Transverse colon (tissue), 4 donors: ENCODE measurements around the gene NEO1.

Experiments
- EP300 ChIP-seq: sonication (generic); formaldehyde crosslinking; IDR thresholded peaks from one replicate; pipeline ENCODE4 v1.6.1; 2017; ENCODE audit warnings: antibody characterized with exemption, low read depth
- POLR2A ChIP-seq: fragments of 450-650 bp; IDR thresholded peaks from one replicate; pipeline ENCODE4 v1.6.1; 2016; ENCODE audit warnings: antibody characterized with exemption, mild to moderate bottlenecking, moderate library complexity
- POLR2AphosphoS5 ChIP-seq, 3 donors: sonication (generic); formaldehyde crosslinking; IDR thresholded peaks; one replicate each; pipeline ENCODE4 v1.6.1; 2016; ENCODE audit warnings: antibody characterized with exemption in 3 of 3
- TF ChIP-seq, protein P1 (sequence below), 5 experiments: fragments of 200-600 bp in 3 of 5; fragments of 450-650 bp in 2 of 5; sonication (generic) in 3 of 5; IDR thresholded peaks; 1 replicate in 2 of 5; 2 replicates in 3 of 5; pipeline ENCODE4 v1.5.1; 2016 to 2017; ENCODE audit warnings: antibody characterized with exemption in 5 of 5, inconsistent platforms in 3 of 5, mild to moderate bottlenecking in 2 of 5, moderate library complexity in 1 of 5

DNA sequence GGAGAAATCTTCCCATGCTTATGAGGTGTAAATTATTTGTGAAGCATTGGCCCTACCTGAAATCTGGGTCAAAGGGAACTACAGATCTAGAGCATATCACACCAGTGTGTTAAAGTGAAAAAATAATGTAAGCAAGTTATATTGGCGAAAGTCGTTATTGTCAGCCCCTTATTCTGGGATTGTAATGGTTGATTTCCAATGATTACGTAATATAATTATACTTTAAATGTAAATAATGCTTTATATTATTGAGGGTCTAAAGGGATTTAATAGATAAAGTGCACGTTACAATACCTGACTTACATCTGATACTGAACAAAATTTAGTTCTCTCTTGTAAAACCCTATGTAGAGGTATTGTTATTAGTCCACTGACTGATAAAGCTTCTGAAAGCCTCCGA is 101.2 kb downstream of the NEO1 start:
- TF ChIP-seq, protein P1, sequence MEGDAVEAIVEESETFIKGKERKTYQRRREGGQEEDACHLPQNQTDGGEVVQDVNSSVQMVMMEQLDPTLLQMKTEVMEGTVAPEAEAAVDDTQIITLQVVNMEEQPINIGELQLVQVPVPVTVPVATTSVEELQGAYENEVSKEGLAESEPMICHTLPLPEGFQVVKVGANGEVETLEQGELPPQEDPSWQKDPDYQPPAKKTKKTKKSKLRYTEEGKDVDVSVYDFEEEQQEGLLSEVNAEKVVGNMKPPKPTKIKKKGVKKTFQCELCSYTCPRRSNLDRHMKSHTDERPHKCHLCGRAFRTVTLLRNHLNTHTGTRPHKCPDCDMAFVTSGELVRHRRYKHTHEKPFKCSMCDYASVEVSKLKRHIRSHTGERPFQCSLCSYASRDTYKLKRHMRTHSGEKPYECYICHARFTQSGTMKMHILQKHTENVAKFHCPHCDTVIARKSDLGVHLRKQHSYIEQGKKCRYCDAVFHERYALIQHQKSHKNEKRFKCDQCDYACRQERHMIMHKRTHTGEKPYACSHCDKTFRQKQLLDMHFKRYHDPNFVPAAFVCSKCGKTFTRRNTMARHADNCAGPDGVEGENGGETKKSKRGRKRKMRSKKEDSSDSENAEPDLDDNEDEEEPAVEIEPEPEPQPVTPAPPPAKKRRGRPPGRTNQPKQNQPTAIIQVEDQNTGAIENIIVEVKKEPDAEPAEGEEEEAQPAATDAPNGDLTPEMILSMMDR (IDR thresholded peaks at IDR 0.05) = no peak
- no peak for TF ChIP-seq EP300
- no peak for TF ChIP-seq POLR2A
- no peak for TF ChIP-seq POLR2AphosphoS5 (IDR thresholded peaks at IDR 0.05)
